Caco-2 (cell line): ENCODE results near the gene KLHDC3. TPM values are rescaled to one million over a fixed set of nuclear protein-coding genes. Genes with fewer than 3 reads are reported as not detected.

Experiments used
- BruUV-seq: library from RNA; stranded (reverse); fragments of 400-500 nt; replicated peaks from 2 replicates; lab custom pipeline; 2021; lab: Mats Ljungman, UMichigan
- CTCF ChIA-PET: fragments of 300-600 bp; sonication (Branson Sonifier 250); formaldehyde crosslinking; loops from one replicate; lab custom pipeline; 2022; ENCODE audit warnings: antibody characterized with exemption; lab: Charles Lee
- POLR2A ChIA-PET: fragments of 300-600 bp; sonication (Branson Sonifier 250); formaldehyde crosslinking; loops from one replicate; lab custom pipeline; 2022; ENCODE audit warnings: antibody characterized with exemption; lab: Charles Lee
- DNase-seq, 2 experiments: peaks; one replicate each; pipeline versions ENCODE4 v3.0.0 to v3.0.0-alpha.2; 2020 to 2022
- H3K27me3 ChIP-seq: replicated peaks from 2 replicates; pipeline ENCODE4 v1.6.0; 2011; ENCODE audit warnings: low read length; ENCODE audit not compliant: control insufficient read depth, insufficient read depth
- H3K36me3 ChIP-seq: 2 replicates; pipeline ENCODE4 v1.5.1; 2011; ENCODE audit warnings: low read length; ENCODE audit not compliant: control insufficient read depth, insufficient read depth
- H3K4me1 ChIP-seq: fragments of 250-450 bp; sonication (Bioruptor Pico); 2 replicates; pipeline ENCODE4 v1.5.1; 2020; ENCODE audit warnings: mild to moderate bottlenecking
- H3K4me3 ChIP-seq: 2 replicates; pipeline ENCODE4 v1.5.1; 2011; ENCODE audit warnings: low read depth, mild to moderate bottlenecking, control low read depth, low read length
- H3K9me3 ChIP-seq: fragments of 250-450 bp; sonication (Bioruptor Pico); 2 replicates; pipeline ENCODE4 v1.5.1; 2020; ENCODE audit warnings: mild to moderate bottlenecking, moderate library complexity
- H3K27ac Mint-ChIP-seq: one replicate; pipeline ENCODE4 v1.8.0; 2022; ENCODE audit warnings: mixed read lengths; ENCODE audit not compliant: unreplicated experiment
- H3K27me3 Mint-ChIP-seq: one replicate; pipeline ENCODE4 v1.8.0; 2022; ENCODE audit warnings: mixed read lengths; ENCODE audit not compliant: insufficient read depth, unreplicated experiment
- H3K36me3 Mint-ChIP-seq: one replicate; pipeline ENCODE4 v1.8.0; 2022; ENCODE audit warnings: mild to moderate bottlenecking, mixed read lengths; ENCODE audit not compliant: insufficient read depth, unreplicated experiment
- H3K4me1 Mint-ChIP-seq: one replicate; pipeline ENCODE4 v1.8.0; 2022; ENCODE audit warnings: low read depth, mixed read lengths; ENCODE audit not compliant: unreplicated experiment
- H3K4me3 Mint-ChIP-seq: one replicate; pipeline ENCODE4 v1.8.0; 2022; ENCODE audit warnings: mild to moderate bottlenecking, moderate library complexity, mixed read lengths; ENCODE audit not compliant: unreplicated experiment
- H3K9me3 Mint-ChIP-seq: one replicate; pipeline ENCODE4 v1.8.0; 2022; ENCODE audit warnings: mixed read lengths; ENCODE audit not compliant: unreplicated experiment
- CTCF ChIP-seq, 2 experiments: fragments of 200-600 bp in 1 of 2; IDR thresholded peaks; 1 replicate in 1 of 2; 2 replicates in 1 of 2; pipeline versions ENCODE4 v1.5.1 to v1.8.0; 2011 to 2022; ENCODE audit warnings: antibody characterized with exemption in 1 of 2, control low read depth in 1 of 2, inconsistent platforms in 1 of 2, low read depth in 1 of 2, low read length in 1 of 2, mild to moderate bottlenecking in 1 of 2, moderate library complexity in 1 of 2; ENCODE audit not compliant: insufficient read depth in 1 of 2, severe bottlenecking in 1 of 2, unreplicated experiment in 1 of 2
- intact Hi-C: fragments of 100-400 bp; cut with micrococcal nuclease; formaldehyde crosslinking; loops from one replicate; pipeline ENCODE4 v1.10.0; 2022; ENCODE audit not compliant: unreplicated experiment
- total RNA-seq: library from RNA; stranded (reverse); gene quantifications from 2 replicates; pipeline ENCODE4 v1.2.3, GENCODE V29; 2022

The KLHDC3 gene
- total RNA-seq, 1 experiment from 2014 or later, result 66.8 TPM

DNA sequence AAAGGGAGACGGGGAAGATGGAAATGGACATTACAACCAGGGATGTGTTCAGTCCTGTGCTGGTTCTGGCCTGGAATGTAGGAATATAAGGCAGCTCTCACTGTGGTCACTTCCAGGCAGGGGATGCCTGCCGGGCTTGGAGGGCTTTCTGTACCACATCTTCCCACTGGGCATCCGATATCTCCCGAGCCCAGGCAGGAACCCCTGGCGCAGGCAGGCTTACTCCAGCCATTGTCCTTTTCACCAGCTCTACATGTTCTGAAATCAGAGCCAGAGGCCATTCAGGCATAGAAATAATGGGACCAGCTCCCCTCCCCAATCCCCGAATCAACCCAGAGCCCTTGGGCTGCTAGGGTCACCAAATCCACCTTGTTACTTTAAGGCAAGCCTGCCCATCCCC lies 1.7 kb upstream of the KLHDC3 start:
- no peak for TF ChIP-seq CTCF (IDR thresholded peaks at IDR 0.05; ENCODE audit: insufficient read depth in 1 of 2, low read depth in 1 of 2, low read length in 1 of 2, severe bottlenecking in 1 of 2, unreplicated experiment in 1 of 2)
- Mint-ChIP-seq H3K36me3 (peaks cover 49% of the 10 kb centered on the region), H3K9me3 (no peaks in the 10 kb centered on the region), H3K27ac (peak overlapping the region; percentile 80), H3K27me3 (no peaks in the 10 kb centered on the region), H3K4me3 (peak overlapping the region; percentile 89), H3K4me1 (peaks cover 21% of the 10 kb centered on the region)
- POLR2A ChIA-PET, result no interaction called here
- intact Hi-C loops, result no loop called here
- no peaks in the 10 kb centered on the region for H3K27me3 ChIP-seq
- H3K36me3 ChIP-seq, result peaks cover 3% of the 10 kb centered on the region
- no TSS peak for BruUV-seq
- no peak overlapping the region for H3K4me3 ChIP-seq
- CTCF ChIA-PET, result interaction anchor here (0.9 kb wide), 1 partner anchor 41 kb away, joined by 3 read pairs; the partner anchor contains the start of gene CUL7
- 0 out of 2 replicates have a peak, but pooled peaks cover 4% of the 10 kb centered on the region for H3K4me1 ChIP-seq
- no peaks in the 10 kb centered on the region for H3K9me3 ChIP-seq
- no peak for DNase-seq

DNA sequence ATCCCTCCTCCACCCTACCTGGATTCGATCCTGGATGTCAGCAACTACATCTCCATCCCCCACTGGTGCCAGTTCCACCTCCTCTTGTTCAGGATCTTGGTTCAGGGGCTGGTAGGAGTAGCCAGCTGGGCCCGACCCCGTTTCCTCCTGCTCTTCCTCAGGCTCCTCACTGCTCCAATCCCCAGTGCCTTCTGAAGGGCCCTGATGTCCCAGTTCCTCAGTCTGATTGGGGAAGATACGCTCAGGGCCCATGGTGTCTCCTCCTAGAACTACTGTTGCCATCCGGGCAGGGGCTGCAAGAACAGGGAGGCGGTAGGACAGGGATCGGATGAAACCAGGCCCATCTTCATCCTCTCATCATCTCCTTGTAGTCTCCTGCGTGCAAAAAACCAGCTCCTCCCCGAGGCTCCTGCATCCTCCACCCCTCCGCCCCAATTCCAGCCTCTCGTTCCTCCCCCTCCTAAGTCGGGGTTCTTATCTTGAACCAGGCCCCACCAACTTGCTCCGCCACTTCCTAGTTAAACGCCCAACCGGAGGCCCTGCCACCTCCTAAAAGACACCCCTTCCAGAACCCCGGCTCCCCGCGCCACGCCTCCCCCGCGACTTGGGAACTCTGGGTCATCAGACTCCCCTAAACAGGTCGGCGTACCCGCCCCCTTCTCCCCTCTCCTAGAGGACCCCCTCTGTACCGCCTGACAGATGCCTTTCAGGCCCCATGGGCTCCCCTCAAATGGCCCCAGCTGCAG lies 779 bp upstream of the KLHDC3 start:
- H3K27me3 ChIP-seq, result no peaks in the 10 kb centered on the region
- BruUV-seq, result no TSS peak
- DNase-seq, result no peak
- peaks cover 49% of the 10 kb centered on the region for H3K36me3 Mint-ChIP-seq
- no peaks in the 10 kb centered on the region for H3K9me3 ChIP-seq
- peaks cover 3% of the 10 kb centered on the region for H3K36me3 ChIP-seq
- peak overlapping the region; percentile 89 for H3K4me3 Mint-ChIP-seq
- H3K4me1 Mint-ChIP-seq, result peaks cover 21% of the 10 kb centered on the region
- no peak for TF ChIP-seq CTCF (IDR thresholded peaks at IDR 0.05; ENCODE audit: insufficient read depth in 1 of 2, low read depth in 1 of 2, low read length in 1 of 2, severe bottlenecking in 1 of 2, unreplicated experiment in 1 of 2)
- H3K4me3 ChIP-seq, result peak overlapping the region; percentile 63
- CTCF ChIA-PET, result interaction anchor here (0.6 to 2.0 kb wide), 4 partner anchors 17 to 131 kb away, joined by 3 to 14 read pairs (median 7); partner anchors contain the start of genes CNPY3 and PEX6
- peak overlapping the region; percentile 80 for H3K27ac Mint-ChIP-seq
- POLR2A ChIA-PET, result interaction anchor here (0.6 to 2.2 kb wide), 10 partner anchors 11 to 1375 kb away, joined by 3 to 24 read pairs (median 6); partner anchors contain the start of genes CNPY3, CUL7, KLC4 and MRPL2
- intact Hi-C loops, result no loop called here
- H3K27me3 Mint-ChIP-seq, result no peaks in the 10 kb centered on the region
- H3K4me1 ChIP-seq, result 0 out of 2 replicates have a peak, but pooled peaks cover 4% of the 10 kb centered on the region
- H3K9me3 Mint-ChIP-seq, result no peaks in the 10 kb centered on the region

- CTCF ChIA-PET, result interaction anchor here (0.7 to 2.0 kb wide), 5 partner anchors 18 to 157 kb away, joined by 3 to 7 read pairs (median 3); partner anchors contain the start of gene PEX6
- BruUV-seq, result no TSS peak
- DNase-seq, result no peak
- Mint-ChIP-seq H3K27me3 (no peaks in the 10 kb centered on the region), H3K36me3 (peaks cover 44% of the 10 kb centered on the region), H3K4me1 (peaks cover 21% of the 10 kb centered on the region), H3K27ac (peak overlapping the region; percentile 80), H3K9me3 (no peaks in the 10 kb centered on the region), H3K4me3 (peak overlapping the region; percentile 89)
- H3K4me3 ChIP-seq, result peak overlapping the region; percentile 68
- intact Hi-C loops, result loop anchor here (1.0 kb wide), 1 partner anchor 46 kb away; no protein-coding TSS in a partner anchor
- no peaks in the 10 kb centered on the region; the same call in 1 of the 2 replicates for H3K36me3 ChIP-seq
- H3K9me3 ChIP-seq, result no peaks in the 10 kb centered on the region
- POLR2A ChIA-PET, result interaction anchor here (0.5 to 2.2 kb wide), 16 partner anchors 8 to 1374 kb away, joined by 3 to 24 read pairs (median 4); partner anchors contain the start of genes BICRAL, CNPY3, CUL7 and KLC4
- TF ChIP-seq CTCF (IDR thresholded peaks at IDR 0.05; ENCODE audit: insufficient read depth in 1 of 2, low read depth in 1 of 2, low read length in 1 of 2, severe bottlenecking in 1 of 2, unreplicated experiment in 1 of 2), result no peak
- 0 out of 2 replicates have a peak, but pooled peaks cover 4% of the 10 kb centered on the region for H3K4me1 ChIP-seq
- no peaks in the 10 kb centered on the region for H3K27me3 ChIP-seq
Measured at GRCh38 chr6:43014434-43014909, 423 bp downstream of the KLHDC3 start.
